ENCODE measurements around the gene TTLL5.

DNA sequence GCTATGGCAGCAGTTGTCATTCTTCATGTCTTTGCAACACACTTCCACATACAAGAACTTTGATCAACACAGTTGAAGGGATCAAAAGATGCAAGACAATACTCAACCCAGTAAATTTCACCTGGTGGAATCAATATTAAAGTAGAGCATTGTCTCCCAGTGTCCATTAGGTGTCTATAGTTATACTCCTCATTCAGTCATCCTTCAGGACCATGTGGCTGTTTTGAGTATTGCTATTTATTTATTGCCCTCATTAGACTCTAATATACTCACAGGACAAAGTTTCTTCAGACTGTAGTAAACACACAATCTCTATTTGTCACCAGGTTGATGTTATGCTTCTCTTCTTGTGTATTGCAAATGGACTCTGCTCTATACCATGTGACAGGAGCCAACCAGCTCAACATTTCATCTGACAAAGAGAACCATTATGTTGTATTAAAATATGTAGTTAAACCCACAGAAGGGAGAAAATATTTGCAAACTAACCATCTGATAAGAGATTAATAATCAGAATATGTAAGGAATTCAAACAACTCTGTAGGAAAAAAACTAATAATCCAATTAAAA lies 174.2 kb downstream of the TTLL5 start:
- TF ChIP-seq, protein P1, sequence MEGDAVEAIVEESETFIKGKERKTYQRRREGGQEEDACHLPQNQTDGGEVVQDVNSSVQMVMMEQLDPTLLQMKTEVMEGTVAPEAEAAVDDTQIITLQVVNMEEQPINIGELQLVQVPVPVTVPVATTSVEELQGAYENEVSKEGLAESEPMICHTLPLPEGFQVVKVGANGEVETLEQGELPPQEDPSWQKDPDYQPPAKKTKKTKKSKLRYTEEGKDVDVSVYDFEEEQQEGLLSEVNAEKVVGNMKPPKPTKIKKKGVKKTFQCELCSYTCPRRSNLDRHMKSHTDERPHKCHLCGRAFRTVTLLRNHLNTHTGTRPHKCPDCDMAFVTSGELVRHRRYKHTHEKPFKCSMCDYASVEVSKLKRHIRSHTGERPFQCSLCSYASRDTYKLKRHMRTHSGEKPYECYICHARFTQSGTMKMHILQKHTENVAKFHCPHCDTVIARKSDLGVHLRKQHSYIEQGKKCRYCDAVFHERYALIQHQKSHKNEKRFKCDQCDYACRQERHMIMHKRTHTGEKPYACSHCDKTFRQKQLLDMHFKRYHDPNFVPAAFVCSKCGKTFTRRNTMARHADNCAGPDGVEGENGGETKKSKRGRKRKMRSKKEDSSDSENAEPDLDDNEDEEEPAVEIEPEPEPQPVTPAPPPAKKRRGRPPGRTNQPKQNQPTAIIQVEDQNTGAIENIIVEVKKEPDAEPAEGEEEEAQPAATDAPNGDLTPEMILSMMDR (IDR thresholded peaks at IDR 0.05) = no peak
- TF ChIP-seq POLR2A (IDR thresholded peaks at IDR 0.05) = no peak
